Liver (tissue), 9 donors: ENCODE results near the gene IP6K2. TPM values are rescaled to one million over a fixed set of nuclear protein-coding genes. Genes with fewer than 3 reads are reported as not detected.

Experiments
- DNase-seq: peaks from one replicate; pipeline ENCODE4 v3.0.0-alpha.2; 2017; ENCODE audit warnings: low spot score
- H3K27ac ChIP-seq, 2 donors: one replicate each; pipeline ENCODE4 v1.7.0; 2013; ENCODE audit warnings: inconsistent platforms in 2 of 2, low read length in 2 of 2, control low read depth in 1 of 2, low read depth in 1 of 2, mild to moderate bottlenecking in 1 of 2
- H3K27me3 ChIP-seq, 4 donors: one replicate each; pipeline versions ENCODE4 v1.6.1 to v1.7.0; 2013; ENCODE audit warnings: low read length in 3 of 4, inconsistent platforms in 1 of 4, mild to moderate bottlenecking in 1 of 4, moderate library complexity in 1 of 4; ENCODE audit not compliant: control insufficient read depth in 4 of 4, insufficient read depth in 4 of 4
- H3K36me3 ChIP-seq, 4 donors: one replicate each; pipeline versions ENCODE4 v1.6.1 to v1.7.0; 2013; ENCODE audit warnings: low read length in 3 of 4, mild to moderate bottlenecking in 3 of 4, low read depth in 1 of 4, moderate library complexity in 1 of 4; ENCODE audit not compliant: control insufficient read depth in 4 of 4, insufficient read depth in 3 of 4
- H3K4me1 ChIP-seq, 4 donors: one replicate each; pipeline versions ENCODE4 v1.6.1 to v1.7.0; 2013; ENCODE audit warnings: low read length in 3 of 4, mild to moderate bottlenecking in 3 of 4, moderate library complexity in 1 of 4; ENCODE audit not compliant: control insufficient read depth in 4 of 4, insufficient read depth in 4 of 4
- H3K4me3 ChIP-seq, 3 donors: one replicate each; pipeline versions ENCODE4 v1.6.1 to v1.7.0; 2013; ENCODE audit warnings: low read length in 3 of 3, control low read depth in 1 of 3, low read depth in 1 of 3, mild to moderate bottlenecking in 1 of 3
- H3K9ac ChIP-seq, 2 donors: one replicate each; pipeline ENCODE4 v1.7.0; 2013; ENCODE audit warnings: low read length in 2 of 2, mild to moderate bottlenecking in 2 of 2, moderate library complexity in 2 of 2, control low read depth in 1 of 2, low read depth in 1 of 2
- H3K9me3 ChIP-seq, 4 donors: one replicate each; pipeline versions ENCODE4 v1.6.1 to v1.7.0; 2013; ENCODE audit warnings: low read length in 3 of 4; ENCODE audit not compliant: control insufficient read depth in 4 of 4
- ATF3 ChIP-seq: IDR thresholded peaks from 2 replicates; pipeline ENCODE4 v1.6.1; 2016; ENCODE audit warnings: antibody characterized with exemption
- EGR1 ChIP-seq, 2 donors: IDR thresholded peaks; 2 replicates each; pipeline ENCODE4 v1.6.1; 2016 to 2018; ENCODE audit warnings: antibody characterized with exemption in 2 of 2, low read depth in 2 of 2
- FOXA1 ChIP-seq: IDR thresholded peaks from 2 replicates; pipeline ENCODE4 v1.6.1; 2016; ENCODE audit warnings: antibody characterized with exemption
- FOXA2 ChIP-seq: IDR thresholded peaks from 2 replicates; pipeline ENCODE4 v1.6.1; 2016; ENCODE audit warnings: antibody characterized with exemption
- GABPA ChIP-seq, 2 donors: IDR thresholded peaks in 1 of 2; conservative IDR thresholded peaks in 1 of 2; 2 replicates each; pipeline ENCODE4 v1.6.1; 2016; ENCODE audit warnings: antibody characterized with exemption in 2 of 2, mild to moderate bottlenecking in 1 of 2, moderate library complexity in 1 of 2
- HNF4A ChIP-seq, 2 donors: conservative IDR thresholded peaks; 2 replicates each; pipeline ENCODE4 v1.6.1; 2016; ENCODE audit warnings: antibody characterized with exemption in 2 of 2, mild to moderate bottlenecking in 2 of 2
- HNF4G ChIP-seq: IDR thresholded peaks from 2 replicates; pipeline ENCODE4 v1.6.1; 2016; ENCODE audit warnings: antibody characterized with exemption
- JUND ChIP-seq, 2 donors: IDR thresholded peaks; 2 replicates each; pipeline ENCODE4 v1.6.1; 2016; ENCODE audit warnings: antibody characterized with exemption in 2 of 2
- NR2F2 ChIP-seq: IDR thresholded peaks from 2 replicates; pipeline ENCODE4 v1.6.1; 2016; ENCODE audit warnings: antibody characterized with exemption
- RAD21 ChIP-seq, 2 donors: IDR thresholded peaks; 2 replicates each; pipeline ENCODE4 v1.6.1; 2016; ENCODE audit warnings: antibody characterized with exemption in 2 of 2, mild to moderate bottlenecking in 2 of 2
- REST ChIP-seq: IDR thresholded peaks from 2 replicates; pipeline ENCODE4 v1.6.1; 2016; ENCODE audit warnings: antibody characterized with exemption, mild to moderate bottlenecking
- RXRA ChIP-seq, 2 donors: IDR thresholded peaks; 2 replicates each; pipeline ENCODE4 v1.6.1; 2017 to 2018; ENCODE audit warnings: antibody characterized with exemption in 2 of 2, mild to moderate bottlenecking in 1 of 2
- SP1 ChIP-seq: IDR thresholded peaks from 2 replicates; pipeline ENCODE4 v1.6.1; 2018; ENCODE audit warnings: antibody characterized with exemption, mild to moderate bottlenecking
- TAF1 ChIP-seq: conservative IDR thresholded peaks from 2 replicates; pipeline ENCODE4 v1.6.1; 2016; ENCODE audit warnings: antibody characterized with exemption, mild to moderate bottlenecking
- YY1 ChIP-seq: IDR thresholded peaks from 2 replicates; pipeline ENCODE4 v1.6.1; 2016; ENCODE audit warnings: antibody characterized with exemption, mild to moderate bottlenecking
- WGBS: extraction: QIAGEN DNeasy Blood & Tissue Kit; methylation state at CpG from one replicate; pipeline ENCODE4 v1.1.7; 2013; 5-methylcytosine and 5-hydroxymethylcytosine counted together
- polyA plus RNA-seq, 2 donors: library from polyadenylated mRNA; stranded (reverse) in 1 of 2; unstranded in 1 of 2; fragments of 200-250 nt in 1 of 2; fragments of >200 nt in 1 of 2; fragmentation: Nextera tagmentation in 1 of 2; extraction: Ambion mirVana in 1 of 2; gene quantifications; one replicate each; pipeline versions ENCODE4 v1.2.1 to v1.2.3, GENCODE V29; 2013 to 2015
- total RNA-seq, 2 donors: library from RNA; depleted of rRNA; stranded (reverse); fragments of >200 nt; gene quantifications; one replicate each; pipeline ENCODE4 v1.2.3, GENCODE V29; 2014
- TF ChIP-seq, protein P1 (sequence below): fragments of 150-350 bp; IDR thresholded peaks from 2 replicates; pipeline ENCODE4 v1.5.1; 2017; ENCODE audit warnings: improper control_type of control experiment, low read depth, low read length; ENCODE audit not compliant: missing input control
- TF ChIP-seq, protein P2 (sequence below): IDR thresholded peaks from 2 replicates; pipeline ENCODE4 v1.6.1; 2016; ENCODE audit warnings: antibody characterized with exemption
- TF ChIP-seq, protein P3 (sequence below): IDR thresholded peaks from 2 replicates; pipeline ENCODE4 v1.6.1; 2016; ENCODE audit warnings: antibody characterized with exemption
- donor health status: healthy.
- donor health status: healthy.
- donor health status: healthy.
- donor health status: healthy.
- donor health status: healthy.

IP6K2 gene
- total and polyA plus RNA-seq, 4 donors: 21.8 to 37.6 (median 24.3) TPM

- no peak for DNase-seq
- H3K9me3 ChIP-seq: no peaks in the 10 kb centered on the region
- peaks cover 0 to 5% (median 4%) of the 10 kb centered on the region in 4 donors for H3K4me1 ChIP-seq
- WGBS: 87% methylated on average over 5 of the region's 5 CpGs
- no peak overlapping the region for H3K27ac ChIP-seq
- H3K27me3 ChIP-seq: no peaks in the 10 kb centered on the region
- H3K4me3 ChIP-seq: no peak overlapping the region
- no peak overlapping the region for H3K9ac ChIP-seq
- H3K36me3 ChIP-seq: peaks cover 17 to 48% (median 37%) of the 10 kb centered on the region in 4 donors
- TF ChIP-seq HNF4A (conservative IDR thresholded peaks at IDR 0.05) (peak in 1 of 2 donors; percentile 3), NR2F2 (no peak)
Observed at GRCh38 chr3:48696156-48696555, 20.9 kb downstream of the IP6K2 start.

DNA sequence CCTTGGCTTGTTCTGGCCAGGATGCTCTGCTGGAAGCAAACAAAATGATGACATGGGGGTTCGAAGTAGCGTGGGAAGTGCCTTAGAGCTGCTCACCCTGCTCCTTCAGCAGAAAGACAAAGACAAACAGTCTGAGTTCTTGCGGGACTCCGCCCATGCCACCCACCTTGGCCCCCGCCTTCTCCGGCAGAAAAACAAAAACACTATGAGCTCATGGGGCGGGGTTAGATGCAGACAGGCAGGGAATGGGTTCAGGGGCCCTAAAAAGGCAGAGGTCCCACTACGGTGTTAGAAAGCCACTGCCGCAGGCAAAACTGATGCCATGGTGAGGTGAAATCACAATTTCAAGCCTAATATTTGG is 21.6 kb downstream of the IP6K2 start:
- no peak for TF ChIP-seq ATF3
- TF ChIP-seq FOXA1: no peak
- TF ChIP-seq, protein P1, sequence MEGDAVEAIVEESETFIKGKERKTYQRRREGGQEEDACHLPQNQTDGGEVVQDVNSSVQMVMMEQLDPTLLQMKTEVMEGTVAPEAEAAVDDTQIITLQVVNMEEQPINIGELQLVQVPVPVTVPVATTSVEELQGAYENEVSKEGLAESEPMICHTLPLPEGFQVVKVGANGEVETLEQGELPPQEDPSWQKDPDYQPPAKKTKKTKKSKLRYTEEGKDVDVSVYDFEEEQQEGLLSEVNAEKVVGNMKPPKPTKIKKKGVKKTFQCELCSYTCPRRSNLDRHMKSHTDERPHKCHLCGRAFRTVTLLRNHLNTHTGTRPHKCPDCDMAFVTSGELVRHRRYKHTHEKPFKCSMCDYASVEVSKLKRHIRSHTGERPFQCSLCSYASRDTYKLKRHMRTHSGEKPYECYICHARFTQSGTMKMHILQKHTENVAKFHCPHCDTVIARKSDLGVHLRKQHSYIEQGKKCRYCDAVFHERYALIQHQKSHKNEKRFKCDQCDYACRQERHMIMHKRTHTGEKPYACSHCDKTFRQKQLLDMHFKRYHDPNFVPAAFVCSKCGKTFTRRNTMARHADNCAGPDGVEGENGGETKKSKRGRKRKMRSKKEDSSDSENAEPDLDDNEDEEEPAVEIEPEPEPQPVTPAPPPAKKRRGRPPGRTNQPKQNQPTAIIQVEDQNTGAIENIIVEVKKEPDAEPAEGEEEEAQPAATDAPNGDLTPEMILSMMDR: no peak
- no peak for TF ChIP-seq EGR1 (IDR thresholded peaks at IDR 0.05; ENCODE audit: low read depth in 2 of 2)
- no peak for TF ChIP-seq GABPA (IDR thresholded peaks at IDR 0.05 in 1 of 2, conservative IDR thresholded peaks at IDR 0.05 in 1 of 2)
- no peak for TF ChIP-seq REST
- no peak for TF ChIP-seq HNF4G
- TF ChIP-seq TAF1: no peak
- TF ChIP-seq NR2F2: no peak
- TF ChIP-seq JUND (IDR thresholded peaks at IDR 0.05): no peak
- TF ChIP-seq, protein P2, sequence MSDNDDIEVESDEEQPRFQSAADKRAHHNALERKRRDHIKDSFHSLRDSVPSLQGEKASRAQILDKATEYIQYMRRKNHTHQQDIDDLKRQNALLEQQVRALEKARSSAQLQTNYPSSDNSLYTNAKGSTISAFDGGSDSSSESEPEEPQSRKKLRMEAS: no peak
- TF ChIP-seq, protein P3, sequence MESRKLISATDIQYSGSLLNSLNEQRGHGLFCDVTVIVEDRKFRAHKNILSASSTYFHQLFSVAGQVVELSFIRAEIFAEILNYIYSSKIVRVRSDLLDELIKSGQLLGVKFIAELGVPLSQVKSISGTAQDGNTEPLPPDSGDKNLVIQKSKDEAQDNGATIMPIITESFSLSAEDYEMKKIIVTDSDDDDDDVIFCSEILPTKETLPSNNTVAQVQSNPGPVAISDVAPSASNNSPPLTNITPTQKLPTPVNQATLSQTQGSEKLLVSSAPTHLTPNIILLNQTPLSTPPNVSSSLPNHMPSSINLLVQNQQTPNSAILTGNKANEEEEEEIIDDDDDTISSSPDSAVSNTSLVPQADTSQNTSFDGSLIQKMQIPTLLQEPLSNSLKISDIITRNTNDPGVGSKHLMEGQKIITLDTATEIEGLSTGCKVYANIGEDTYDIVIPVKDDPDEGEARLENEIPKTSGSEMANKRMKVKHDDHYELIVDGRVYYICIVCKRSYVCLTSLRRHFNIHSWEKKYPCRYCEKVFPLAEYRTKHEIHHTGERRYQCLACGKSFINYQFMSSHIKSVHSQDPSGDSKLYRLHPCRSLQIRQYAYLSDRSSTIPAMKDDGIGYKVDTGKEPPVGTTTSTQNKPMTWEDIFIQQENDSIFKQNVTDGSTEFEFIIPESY: no peak
- no peak for TF ChIP-seq HNF4A (conservative IDR thresholded peaks at IDR 0.05)
- no peak for TF ChIP-seq RXRA (IDR thresholded peaks at IDR 0.05)
- no peak for TF ChIP-seq FOXA2
- no peak for TF ChIP-seq YY1
- TF ChIP-seq SP1: no peak
- no peak for TF ChIP-seq RAD21 (IDR thresholded peaks at IDR 0.05)
- Histone ChIP-seq H3K4me1 (peaks cover 0 to 5% (median 4%) of the 10 kb centered on the region in 4 donors), H3K9ac (no peak overlapping the region), H3K27ac (peak overlapping the region in 1 of 2 donors; percentile 17), H3K4me3 (no peak overlapping the region), H3K36me3 (peaks cover 17 to 52% (median 43%) of the 10 kb centered on the region in 4 donors), H3K27me3 (no peaks in the 10 kb centered on the region), H3K9me3 (no peaks in the 10 kb centered on the region)
- no peak for DNase-seq
- WGBS: 84% methylated on average over 9 of the region's 9 CpGs
